HG03342 (cell line): Measurements from ENCODE around the gene LHFPL3.

ENCODE experiments used
- ATAC-seq: cut with Tn5 transposase; IDR thresholded peaks from one replicate; pipeline ENCODE4 v1.9.1; 2021; ENCODE audit warnings: mild to moderate bottlenecking, moderate library complexity; ENCODE audit not compliant: unreplicated experiment

LHFPL3 gene

DNA sequence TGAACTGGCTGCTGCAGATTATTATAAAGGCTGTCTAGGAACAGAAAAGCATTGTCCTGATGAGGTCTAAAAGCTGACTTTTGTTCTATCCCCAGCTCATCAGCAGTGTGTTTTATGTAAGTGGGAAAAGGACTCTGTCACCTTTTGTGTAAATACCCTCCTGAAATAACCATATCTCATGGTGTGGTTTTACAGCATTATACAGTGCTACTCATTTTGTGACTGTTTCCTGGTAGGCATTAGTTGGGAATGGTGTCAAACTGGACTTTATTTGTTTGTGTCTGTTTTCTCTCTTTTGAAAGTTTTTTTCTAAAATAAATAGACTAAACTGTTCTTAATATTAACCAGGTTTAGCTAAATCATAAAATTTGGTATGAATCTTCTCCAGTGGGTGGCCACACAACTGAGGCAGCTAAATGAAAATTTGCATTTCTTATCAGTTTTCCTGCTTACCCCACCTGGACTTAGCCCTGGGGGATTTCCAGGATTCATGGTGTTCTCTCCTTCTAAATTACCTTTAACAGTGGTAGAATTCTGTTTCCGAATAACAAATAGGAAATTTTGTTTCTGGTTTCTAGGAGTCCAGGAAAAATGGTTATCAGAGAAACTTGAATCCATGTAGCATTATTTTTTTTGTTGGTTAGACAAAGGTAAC, 140.9 kb downstream of the LHFPL3 start:
- ATAC-seq, result no peak

DNA sequence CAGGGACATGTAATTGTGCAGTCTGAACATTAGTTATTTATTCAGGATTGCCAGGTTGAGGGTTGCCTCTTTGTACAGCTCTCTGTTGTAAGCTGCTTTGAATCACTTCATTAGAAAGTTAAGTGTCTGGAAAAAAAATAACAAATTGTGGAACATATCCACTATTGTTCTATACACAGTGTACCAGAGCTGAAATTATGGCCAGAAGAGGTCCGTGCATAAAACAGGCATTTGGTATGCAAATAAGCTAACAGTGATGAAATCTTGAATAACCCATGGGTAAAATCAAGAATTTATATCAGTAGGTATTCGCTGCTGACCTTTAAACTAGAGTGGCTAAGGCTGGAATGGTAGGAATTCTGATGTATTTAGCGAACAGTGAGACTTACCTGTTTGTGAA, 152.1 kb downstream of the LHFPL3 start:
- no peak for ATAC-seq

DNA sequence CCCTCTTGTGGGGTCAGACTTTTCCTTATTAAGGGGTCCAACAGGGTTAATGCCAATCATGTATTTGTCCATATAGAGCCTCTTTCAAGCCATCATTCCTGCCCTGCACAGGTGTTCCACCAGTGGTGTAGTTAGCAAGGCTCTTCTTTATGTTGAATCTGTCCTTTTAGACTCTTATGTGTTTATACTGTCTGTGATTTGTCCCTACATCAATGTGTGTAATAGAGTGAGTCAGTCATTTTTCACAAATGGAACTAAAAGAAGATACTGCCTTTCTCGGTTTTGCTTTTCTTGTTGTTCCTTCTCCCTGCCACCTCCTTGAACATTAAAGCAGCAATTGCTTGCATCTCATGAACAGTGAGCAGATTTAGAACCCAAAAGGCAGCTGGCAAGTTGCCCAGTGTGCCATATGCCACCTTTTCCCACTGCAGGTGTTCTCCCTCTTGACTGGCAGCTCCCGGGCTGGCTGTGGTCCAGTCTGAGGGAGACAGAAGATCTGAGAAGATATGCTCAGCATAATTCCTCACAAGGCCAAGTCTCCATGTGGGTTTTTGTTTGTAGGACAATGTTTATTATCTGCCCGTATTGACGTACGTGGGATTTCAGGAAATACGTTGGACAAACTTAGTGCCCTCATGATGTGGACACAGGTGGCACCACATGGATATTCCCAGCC, 154.1 kb downstream of the LHFPL3 start:
- no peak for ATAC-seq

DNA sequence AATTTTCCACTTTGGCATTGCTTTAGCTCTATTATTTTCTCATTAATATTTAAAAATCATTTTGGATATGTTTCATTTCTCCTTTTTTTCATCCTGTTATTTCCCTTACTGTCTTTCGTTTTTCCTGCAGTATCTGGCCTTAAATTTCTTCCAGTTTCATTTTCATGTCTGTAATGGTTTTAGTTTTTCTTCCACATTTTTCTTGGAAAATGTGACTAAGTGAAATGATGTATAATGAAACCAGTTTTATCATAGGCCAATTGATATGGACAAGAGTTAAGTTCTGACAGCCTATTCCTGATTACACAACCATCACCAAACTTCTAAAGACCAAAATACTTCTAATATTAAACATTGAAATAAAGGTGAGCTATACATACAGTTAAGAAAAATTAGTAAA, 158.5 kb downstream of the LHFPL3 start:
- ATAC-seq, result no peak

DNA sequence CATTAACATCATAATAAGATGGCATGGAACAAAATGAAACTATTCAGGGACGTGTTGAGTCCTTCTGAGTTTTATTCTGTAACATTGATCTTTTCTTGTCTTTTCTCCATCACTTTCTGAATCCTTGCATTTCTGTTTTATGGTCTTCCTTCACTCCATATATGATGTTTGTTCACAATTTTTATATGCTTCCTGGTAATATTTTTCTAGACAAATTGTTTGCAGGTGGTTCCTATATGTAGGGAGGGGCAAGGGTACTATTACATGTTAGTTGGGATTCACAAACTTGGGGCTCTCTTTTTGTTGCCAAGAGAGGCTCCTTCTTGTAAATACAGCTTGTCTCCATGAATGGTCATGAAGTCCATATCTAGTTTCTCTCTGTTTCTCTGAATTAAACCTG, 159.2 kb downstream of the LHFPL3 start:
- no peak for ATAC-seq

DNA sequence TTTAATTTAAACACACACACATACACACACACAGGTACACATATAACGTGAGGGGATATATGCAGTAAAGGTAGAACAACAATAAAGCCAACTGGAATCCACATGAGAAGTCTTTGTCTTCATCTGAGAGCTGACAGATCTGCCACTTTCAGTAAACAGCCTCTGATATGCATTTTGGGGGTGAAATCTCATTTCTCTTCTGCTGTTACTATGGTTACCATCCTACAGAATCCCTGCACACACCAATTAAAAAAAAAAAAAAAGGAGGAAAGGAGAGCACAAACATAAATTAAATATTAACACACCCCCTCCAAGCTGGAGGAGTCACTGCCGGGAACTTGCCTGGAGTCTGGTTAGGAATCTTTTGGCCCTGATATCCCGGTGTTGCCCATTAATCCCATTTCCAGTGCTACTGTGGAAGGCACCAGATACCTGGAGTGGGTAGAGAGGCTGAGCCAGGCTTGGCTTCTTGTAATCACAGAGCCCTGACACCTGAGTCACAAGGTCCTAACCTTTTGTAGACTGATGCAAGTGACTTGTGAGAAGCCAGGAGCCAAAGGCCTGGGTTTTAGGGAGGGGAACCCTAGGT, 169.1 kb downstream of the LHFPL3 start:
- ATAC-seq, result no peak

DNA sequence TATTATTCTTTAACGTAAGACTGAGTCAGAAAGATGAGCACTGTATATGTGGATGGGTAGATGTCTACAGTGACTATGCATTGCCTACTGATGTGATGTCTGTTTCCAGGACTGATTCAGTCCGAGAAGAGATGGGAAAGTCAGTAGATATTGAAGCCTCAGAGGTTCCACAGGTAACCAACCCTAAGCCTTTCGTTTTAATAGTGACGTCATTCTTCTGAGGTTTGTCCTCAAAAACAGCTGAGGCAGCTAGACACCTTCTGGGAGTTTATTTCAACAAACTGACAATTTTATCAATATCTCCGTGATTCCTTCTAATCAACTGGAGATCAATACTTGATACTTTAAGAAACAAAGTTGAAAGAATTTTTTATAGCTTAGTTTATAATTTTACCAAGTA, 171.6 kb downstream of the LHFPL3 start:
- ATAC-seq, result no peak

DNA sequence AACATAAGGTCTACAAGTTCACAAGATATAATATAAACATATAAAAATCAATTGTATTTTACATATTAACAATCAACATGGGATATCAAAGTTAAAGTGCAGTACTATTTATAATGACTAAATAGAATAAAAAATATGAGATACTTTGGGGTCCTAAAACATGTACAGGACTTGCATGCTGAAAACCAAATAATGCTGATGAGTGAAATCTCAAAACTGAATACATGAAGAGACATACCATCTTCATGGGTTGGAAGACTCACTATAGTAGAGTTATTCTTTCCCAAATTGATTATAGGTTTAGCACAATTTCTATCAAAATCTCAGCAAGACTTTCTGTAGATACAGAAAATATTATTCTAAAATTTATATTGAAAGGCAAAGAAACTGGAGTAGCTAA, 181.5 kb downstream of the LHFPL3 start:
- no peak for ATAC-seq

DNA sequence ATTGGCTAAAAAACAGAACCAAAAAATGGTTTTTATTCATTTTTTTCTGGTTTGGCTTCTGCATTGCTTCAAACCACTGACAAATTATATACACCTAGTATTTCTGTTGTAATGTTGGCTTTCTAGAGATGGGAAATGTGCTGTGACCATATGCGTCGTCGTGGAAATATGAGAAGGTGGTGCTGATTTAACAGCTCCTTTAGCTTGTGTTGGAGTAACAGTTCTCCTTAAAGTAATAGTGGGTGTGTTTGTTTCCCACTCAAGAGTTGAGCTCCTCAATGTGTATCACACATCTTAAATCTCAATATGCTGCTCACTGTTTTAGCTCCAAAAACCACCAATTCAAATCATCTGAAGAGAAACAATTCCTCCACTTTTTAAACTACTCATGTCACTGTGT, 196.4 kb downstream of the LHFPL3 start:
- no peak for ATAC-seq

DNA sequence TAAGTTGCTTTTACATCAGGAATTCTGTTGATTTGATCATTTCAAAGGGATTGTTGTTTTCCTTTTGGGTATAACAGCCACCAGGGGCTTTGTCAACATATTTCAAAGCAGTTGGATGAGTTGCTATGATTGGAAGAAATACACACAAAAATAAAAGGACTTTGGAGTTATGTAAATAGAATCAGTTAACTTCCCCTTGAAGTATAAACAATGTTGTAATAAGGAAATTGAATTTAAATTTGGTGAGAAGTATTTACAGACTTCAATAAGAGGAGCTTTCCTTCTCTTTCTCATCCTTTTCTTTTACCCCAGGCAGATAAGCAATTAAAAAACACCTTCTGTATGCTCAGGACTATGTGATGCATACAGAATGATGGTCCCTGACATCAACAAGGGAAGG, 199.7 kb downstream of the LHFPL3 start:
- no peak for ATAC-seq

DNA sequence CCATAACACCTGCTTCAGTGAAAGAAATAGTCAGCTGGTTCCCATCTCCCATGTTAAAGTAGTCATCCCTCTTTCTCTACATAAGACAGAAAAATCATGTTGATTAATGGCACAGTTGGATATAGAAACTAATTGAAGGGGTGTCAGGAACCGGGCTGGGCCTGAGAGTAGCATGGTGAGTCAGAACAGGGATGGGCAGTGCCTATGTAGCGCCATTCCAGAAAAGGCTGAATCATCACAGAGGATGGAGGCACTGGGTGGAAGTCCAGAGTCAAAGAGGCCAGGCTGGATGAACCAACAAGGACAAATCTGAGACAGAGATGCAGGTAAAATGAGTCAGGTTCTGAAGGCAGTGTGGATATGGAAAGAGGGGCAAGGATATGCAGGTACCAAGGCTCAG, 201.2 kb downstream of the LHFPL3 start:
- ATAC-seq, result no peak

DNA sequence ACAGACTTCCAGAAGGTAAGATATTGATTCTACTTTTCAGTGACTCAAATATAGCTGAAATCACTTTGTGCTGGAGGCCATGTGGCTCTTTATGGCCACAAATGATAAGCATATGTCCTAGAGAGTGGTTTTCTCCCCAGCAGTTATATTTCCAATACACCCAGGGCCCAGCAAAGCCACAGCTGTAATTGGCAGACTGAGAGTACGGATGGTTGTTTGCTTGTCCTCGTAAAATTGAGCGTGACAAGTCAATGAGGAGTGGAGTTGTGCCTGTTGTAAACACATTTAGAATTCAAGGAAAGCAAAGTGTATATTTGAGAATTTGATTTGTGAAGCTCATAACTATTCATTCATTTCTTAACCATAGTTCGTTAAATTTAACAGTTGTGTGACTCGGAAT, 201.8 kb downstream of the LHFPL3 start:
- ATAC-seq, result no peak

DNA sequence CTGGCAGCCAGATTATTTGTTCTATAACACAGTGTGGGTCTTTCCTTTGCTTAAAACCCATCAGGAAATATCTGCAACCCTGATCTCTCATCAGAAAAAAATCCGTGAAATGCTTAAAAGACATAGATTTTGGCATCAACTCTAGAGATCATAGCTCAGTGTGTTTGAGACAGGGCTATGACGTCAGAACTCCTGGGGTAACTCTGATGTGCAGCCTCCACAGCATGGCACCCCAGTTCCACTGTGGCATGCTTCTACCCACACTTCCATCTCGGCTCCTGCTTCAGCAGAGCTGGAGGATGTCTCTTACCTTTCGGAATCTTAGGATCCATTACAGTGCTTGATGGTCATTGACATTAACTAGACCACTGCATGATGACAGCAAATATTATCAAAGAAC, 205.7 kb downstream of the LHFPL3 start:
- ATAC-seq, result no peak

DNA sequence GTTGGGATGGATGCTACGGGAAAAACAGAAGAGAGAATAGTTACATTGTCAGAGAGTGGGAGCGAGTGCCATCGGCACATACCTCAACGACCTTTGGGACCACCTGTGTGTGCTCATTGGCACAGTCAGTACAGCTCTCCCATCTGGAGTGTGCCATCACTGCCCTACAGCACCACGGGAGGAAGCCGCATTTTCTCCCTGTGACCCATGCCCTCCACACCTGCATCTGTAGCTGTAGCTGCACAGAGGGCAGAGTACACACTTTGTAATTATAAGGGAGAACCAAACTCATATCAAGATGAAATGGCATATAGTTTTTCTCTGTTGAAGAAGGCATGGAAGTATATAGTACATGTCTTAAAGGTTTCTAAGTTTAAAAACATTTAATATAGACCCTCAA, 207.4 kb downstream of the LHFPL3 start:
- no peak for ATAC-seq

DNA sequence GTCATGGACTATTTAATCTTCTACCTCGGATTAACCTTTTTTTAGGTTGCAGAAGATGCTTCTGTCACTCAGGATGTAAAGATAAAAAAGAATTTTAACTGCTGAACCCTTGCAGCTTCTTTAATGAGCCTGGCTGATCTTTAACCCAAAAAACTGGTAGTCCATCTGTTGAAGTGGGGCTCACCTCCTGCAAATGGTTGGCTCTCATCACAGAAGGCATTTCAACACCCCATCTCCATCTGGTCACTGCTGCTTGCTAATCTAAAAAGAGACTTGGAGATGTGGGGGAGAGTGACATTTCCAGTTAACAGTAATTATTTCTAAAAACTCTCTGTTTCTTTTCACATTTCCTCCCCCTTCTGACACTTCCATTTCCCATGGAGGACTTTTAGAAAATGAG, 208.6 kb downstream of the LHFPL3 start:
- ATAC-seq, result no peak

DNA sequence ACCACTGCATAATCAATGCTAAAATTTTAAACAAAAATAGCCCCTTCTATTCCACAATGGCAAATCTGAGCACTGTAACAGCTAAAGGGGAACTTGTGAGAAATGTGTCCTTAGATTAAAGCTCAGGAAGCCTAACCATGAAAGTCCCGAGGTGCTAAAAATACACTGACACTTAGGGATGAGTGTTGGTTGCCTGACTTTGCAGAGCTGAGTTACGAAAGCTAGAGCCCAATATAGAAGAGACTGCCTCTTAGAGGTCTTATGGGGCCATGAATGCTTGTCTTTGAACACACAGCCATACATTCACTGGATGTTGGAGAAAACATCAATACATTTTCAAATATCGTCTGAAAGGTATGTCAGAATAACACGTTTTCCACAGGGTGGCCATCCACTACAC, 209.7 kb downstream of the LHFPL3 start:
- ATAC-seq, result no peak

DNA sequence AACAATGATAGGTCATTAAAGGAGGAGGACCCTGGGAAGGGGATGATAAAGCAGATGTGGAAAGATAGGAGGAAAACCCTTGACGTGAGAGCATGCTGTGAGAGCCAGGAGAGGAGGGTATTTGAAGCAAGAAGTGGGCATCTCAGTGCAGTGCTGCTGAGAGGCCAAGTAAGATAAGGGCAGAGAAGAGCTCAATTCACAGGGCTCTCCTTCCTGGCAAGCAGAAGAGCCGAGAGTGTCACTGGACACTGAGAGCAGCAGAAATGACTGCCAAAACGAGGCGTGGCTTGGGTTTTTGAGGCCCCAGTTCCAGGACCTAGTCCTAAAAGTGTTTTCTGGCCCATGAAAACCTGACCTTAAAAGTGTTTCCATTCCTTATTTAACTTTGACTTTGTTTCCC, 213.5 kb downstream of the LHFPL3 start:
- no peak for ATAC-seq

DNA sequence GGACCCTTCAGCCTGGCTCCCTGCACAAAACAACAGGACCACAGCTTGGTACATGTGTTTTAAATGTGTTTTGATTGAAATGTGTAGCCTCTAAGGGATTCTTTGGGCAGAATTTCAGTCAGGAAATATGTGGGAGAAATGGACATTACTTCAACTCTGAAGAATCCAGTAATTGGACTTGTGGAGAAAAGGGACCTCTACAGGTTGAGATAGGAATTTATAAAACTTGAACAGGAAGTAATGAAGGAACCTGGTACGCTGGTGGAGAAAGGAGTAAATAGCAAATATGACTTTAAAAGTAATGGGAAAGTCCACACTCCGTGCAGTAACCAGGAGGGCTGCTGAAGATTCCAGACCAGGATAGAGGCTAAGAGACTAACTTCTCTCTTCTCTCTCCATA, 220.5 kb downstream of the LHFPL3 start:
- no peak for ATAC-seq

DNA sequence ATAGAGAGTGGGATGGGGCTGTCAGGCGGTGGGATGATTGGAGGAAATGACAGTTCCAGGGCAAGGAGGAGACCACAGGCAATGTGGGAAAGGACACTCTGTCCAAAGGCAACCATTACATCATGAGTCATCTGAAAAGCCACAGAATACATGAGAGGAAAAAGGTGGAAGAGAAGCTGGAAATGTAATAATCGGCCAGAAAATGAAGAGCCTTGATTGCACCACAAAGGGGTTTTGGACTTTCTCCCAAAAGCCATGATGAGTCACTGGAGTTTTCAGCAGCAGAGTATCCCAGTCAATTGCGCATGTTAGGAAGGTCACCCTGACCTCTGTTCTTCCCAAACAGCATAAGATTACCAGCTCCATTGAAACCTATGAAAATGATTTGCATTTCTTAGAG, 222.0 kb downstream of the LHFPL3 start:
- ATAC-seq, result no peak

DNA sequence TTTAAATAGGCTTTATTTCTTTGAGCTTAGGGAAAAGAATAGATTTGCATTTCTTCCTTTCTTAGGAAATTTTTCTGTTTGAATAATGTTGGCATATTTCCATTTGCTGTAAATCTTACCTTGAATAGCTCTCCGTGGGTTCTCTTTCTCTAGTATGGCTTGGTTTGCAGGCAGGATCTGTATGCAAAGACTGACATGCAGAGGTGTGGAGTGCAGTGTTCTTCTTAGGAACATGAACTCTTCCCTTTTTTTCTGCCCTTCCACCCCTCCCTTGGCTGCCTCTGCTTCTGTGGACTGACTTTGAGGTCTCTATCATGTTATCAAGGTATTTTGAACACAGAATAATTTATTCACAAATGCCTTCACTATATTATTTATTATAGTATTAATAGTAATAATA, 222.8 kb downstream of the LHFPL3 start:
- no peak for ATAC-seq

DNA sequence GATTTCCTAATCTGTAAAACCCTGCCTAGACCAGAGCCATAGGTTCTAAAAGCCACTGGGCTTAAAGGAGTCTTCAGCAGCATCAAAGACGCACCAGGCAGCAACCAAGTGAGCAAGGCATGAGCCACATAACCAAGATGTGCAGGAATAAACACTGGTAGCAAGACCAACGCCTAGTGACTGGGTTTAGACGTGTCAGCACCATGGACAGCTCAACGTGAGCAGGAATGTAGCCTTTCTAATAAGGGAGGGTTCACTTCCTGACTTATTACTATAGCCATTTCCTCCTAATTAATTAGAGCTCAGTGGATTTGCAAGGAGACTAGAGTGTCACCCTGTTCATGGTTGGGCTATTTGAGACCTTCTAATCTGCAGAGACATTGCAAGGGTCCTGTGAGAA, 223.7 kb downstream of the LHFPL3 start:
- no peak for ATAC-seq

DNA sequence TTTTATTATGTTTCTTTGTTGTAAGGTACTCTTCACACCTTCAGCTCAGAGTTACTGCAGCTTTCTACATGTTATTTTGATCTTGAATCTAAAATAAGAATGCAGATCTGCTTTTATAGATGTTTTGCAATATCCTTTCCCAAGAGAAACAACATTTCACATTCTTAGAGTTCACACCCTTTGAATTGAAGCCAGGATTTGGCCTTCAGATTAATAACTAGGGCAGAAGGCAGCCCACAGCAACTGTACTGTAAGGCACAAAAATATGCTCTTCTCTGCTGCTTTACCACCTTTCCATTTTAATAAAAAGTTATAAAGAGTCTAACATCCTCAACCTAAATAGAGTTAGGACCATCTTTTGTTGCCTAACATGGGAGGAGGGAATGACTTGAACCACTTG, 224.7 kb downstream of the LHFPL3 start:
- ATAC-seq, result no peak
